ENCODE results near the gene MLH3.

Gene MLH3

DNA sequence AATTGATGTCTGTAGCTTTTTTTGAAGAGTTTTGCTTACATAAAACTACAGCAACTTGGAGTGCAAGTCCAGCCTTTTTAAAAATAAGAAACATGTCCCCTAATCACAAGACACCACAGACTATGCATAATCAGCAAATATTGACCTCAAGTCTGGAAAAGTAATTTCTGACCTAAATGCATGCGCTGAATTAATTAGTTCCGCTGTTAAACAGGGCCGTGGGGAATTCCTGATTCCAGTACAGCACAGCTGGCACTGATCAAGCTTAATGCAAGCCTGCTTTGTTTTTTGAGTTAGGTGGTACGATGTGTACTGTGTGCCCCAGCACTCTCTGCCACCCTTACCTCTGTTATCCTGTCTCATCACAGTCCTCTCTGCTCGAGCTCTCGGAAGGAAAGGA lies 9.2 kb downstream of the MLH3 start:
- Histone ChIP-seq H3K36me3 (ENCODE audit: control insufficient read depth, insufficient read depth, low read length) (no peaks in the 10 kb centered on the region), H3K4me1 (no peaks in the 10 kb centered on the region), H3K4me2 (ENCODE audit: low read length) (no peak overlapping the region), H3K9ac (no peak overlapping the region), H3K9me3 (ENCODE audit: control insufficient read depth, low read length) (no peaks in the 10 kb centered on the region), H3K79me2 (peaks cover 3% of the 10 kb centered on the region), H3K27me3 (ENCODE audit: control insufficient read depth, insufficient read depth, low read length) (no peaks in the 10 kb centered on the region), H3K27ac (no peak overlapping the region), H3K4me3 (ENCODE audit: low read depth, low read length) (no peak overlapping the region), H2AFZ (no peak overlapping the region)
- TF ChIP-seq, protein P1, sequence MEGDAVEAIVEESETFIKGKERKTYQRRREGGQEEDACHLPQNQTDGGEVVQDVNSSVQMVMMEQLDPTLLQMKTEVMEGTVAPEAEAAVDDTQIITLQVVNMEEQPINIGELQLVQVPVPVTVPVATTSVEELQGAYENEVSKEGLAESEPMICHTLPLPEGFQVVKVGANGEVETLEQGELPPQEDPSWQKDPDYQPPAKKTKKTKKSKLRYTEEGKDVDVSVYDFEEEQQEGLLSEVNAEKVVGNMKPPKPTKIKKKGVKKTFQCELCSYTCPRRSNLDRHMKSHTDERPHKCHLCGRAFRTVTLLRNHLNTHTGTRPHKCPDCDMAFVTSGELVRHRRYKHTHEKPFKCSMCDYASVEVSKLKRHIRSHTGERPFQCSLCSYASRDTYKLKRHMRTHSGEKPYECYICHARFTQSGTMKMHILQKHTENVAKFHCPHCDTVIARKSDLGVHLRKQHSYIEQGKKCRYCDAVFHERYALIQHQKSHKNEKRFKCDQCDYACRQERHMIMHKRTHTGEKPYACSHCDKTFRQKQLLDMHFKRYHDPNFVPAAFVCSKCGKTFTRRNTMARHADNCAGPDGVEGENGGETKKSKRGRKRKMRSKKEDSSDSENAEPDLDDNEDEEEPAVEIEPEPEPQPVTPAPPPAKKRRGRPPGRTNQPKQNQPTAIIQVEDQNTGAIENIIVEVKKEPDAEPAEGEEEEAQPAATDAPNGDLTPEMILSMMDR (IDR thresholded peaks at IDR 0.05) = no peak

DNA sequence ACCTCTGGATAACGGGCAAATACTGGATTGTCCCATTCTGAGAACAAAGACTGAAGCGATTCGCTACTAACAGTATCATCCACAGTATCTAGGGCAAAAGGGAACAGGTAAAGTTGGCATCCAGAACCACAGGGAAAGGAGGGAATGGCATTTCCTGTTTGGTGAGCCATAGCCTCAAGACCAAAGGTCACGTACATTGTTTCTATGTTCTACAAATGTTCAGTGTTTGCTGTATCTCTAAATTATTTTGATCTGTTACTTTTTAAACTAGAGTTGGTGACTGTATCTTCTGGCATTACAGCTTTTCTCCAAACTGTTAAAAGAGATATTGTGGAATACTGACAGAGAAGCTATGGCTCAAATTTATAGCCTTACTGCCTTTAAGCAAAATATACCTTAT lies 9.7 kb downstream of the MLH3 start:
- no peak overlapping the region for H3K4me2 ChIP-seq (ENCODE audit: low read length)
- TF ChIP-seq, protein P1 (IDR thresholded peaks at IDR 0.05) = no peak
- H3K36me3 ChIP-seq (ENCODE audit: control insufficient read depth, insufficient read depth, low read length) = no peaks in the 10 kb centered on the region
- no peaks in the 10 kb centered on the region for H3K27me3 ChIP-seq (ENCODE audit: control insufficient read depth, insufficient read depth, low read length)
- H2AFZ ChIP-seq = no peak overlapping the region
- H3K79me2 ChIP-seq = no peaks in the 10 kb centered on the region
- H3K4me3 ChIP-seq (ENCODE audit: low read depth, low read length) = no peak overlapping the region
- no peaks in the 10 kb centered on the region for H3K9me3 ChIP-seq (ENCODE audit: control insufficient read depth, low read length)
- no peak overlapping the region for H3K9ac ChIP-seq
- H3K4me1 ChIP-seq = no peaks in the 10 kb centered on the region
- H3K27ac ChIP-seq = no peak overlapping the region

DNA sequence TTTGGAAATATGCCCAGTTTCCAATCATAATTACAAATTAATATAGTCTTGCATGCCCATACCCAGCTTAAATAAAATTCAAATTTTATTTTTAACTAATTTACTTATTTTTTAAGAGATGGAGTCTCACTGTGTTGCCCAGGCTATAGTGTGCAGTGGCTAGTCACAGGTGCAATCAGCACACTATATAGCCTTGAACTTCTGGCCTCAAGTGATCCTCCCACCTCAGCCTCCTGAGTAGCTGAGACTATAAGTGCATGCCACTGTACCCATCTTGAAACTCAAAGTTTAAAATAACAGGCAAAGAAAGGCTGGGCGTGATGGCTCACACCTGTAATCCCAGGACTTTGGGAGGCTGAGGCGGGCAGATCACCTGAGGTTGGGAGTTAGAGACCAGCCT lies 10.3 kb downstream of the MLH3 start:
- Histone ChIP-seq H3K4me2 (ENCODE audit: low read length) (no peak overlapping the region), H2AFZ (no peak overlapping the region), H3K9ac (no peak overlapping the region), H3K4me1 (no peaks in the 10 kb centered on the region), H3K9me3 (ENCODE audit: control insufficient read depth, low read length) (no peaks in the 10 kb centered on the region), H3K27me3 (ENCODE audit: control insufficient read depth, insufficient read depth, low read length) (no peaks in the 10 kb centered on the region), H3K36me3 (ENCODE audit: control insufficient read depth, insufficient read depth, low read length) (no peaks in the 10 kb centered on the region), H3K27ac (no peak overlapping the region), H3K79me2 (no peaks in the 10 kb centered on the region), H3K4me3 (ENCODE audit: low read depth, low read length) (no peak overlapping the region)
- TF ChIP-seq, protein P1 (IDR thresholded peaks at IDR 0.05) = no peak

DNA sequence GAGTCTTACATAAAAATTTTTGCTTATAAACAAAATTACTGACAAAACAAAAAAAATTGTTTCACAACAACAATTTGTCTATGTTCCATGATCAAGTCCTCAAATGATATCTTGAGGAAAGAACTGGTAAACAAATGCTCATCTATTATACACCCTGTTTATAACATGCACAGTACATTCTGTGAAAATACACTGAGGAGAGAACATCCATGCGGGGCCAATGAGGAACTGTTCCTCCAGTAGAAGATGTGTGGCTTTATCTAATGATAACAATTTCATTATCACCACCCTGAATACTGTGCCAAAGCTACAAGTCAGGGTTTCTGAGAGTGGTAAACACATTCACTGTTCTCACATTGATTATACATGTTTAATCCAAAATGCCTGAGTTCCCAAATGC lies 10.8 kb downstream of the MLH3 start:
- H3K27ac ChIP-seq = no peak overlapping the region
- H3K4me1 ChIP-seq = no peaks in the 10 kb centered on the region
- TF ChIP-seq, protein P1 (IDR thresholded peaks at IDR 0.05) = no peak
- no peak overlapping the region for H3K4me2 ChIP-seq (ENCODE audit: low read length)
- H3K9ac ChIP-seq = no peak overlapping the region
- no peak overlapping the region for H2AFZ ChIP-seq
- no peaks in the 10 kb centered on the region for H3K36me3 ChIP-seq (ENCODE audit: control insufficient read depth, insufficient read depth, low read length)
- no peak overlapping the region for H3K4me3 ChIP-seq (ENCODE audit: low read depth, low read length)
- no peaks in the 10 kb centered on the region for H3K9me3 ChIP-seq (ENCODE audit: control insufficient read depth, low read length)
- no peaks in the 10 kb centered on the region for H3K79me2 ChIP-seq
- no peaks in the 10 kb centered on the region for H3K27me3 ChIP-seq (ENCODE audit: control insufficient read depth, insufficient read depth, low read length)

DNA sequence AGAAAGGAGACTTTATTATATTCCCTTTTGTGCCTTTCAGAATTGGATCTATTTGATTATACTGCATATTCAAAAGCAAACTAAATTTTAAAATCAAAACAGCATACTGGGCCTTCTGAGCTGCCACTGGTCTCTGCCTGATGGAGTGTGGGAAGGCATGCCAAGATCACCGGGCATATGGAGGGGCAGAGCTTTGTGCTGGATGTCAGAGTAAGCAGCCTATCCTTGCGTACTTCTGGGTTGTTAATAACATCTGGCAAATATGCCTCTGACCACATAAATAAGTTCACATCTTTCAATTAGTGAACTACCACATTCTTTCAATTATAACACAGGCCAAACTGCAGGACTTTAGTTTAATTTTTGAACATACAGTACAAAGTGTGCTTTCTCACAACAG lies 18.3 kb downstream of the MLH3 start:
- H3K9ac ChIP-seq = no peak overlapping the region
- H3K4me1 ChIP-seq = peaks cover 3% of the 10 kb centered on the region
- no peak overlapping the region for H2AFZ ChIP-seq
- no peaks in the 10 kb centered on the region for H3K27me3 ChIP-seq (ENCODE audit: control insufficient read depth, insufficient read depth, low read length)
- H3K79me2 ChIP-seq = no peaks in the 10 kb centered on the region
- no peak overlapping the region for H3K27ac ChIP-seq
- no peak overlapping the region for H3K4me2 ChIP-seq (ENCODE audit: low read length)
- no peak overlapping the region for H3K4me3 ChIP-seq (ENCODE audit: low read depth, low read length)
- H3K9me3 ChIP-seq (ENCODE audit: control insufficient read depth, low read length) = no peaks in the 10 kb centered on the region
- no peaks in the 10 kb centered on the region for H3K36me3 ChIP-seq (ENCODE audit: control insufficient read depth, insufficient read depth, low read length)
- TF ChIP-seq, protein P1 (IDR thresholded peaks at IDR 0.05) = no peak
